Measurements from ENCODE around the gene TUFM. TPM values are rescaled to one million over a fixed set of nuclear protein-coding genes. Genes with fewer than 3 reads are reported as not detected.

TUFM gene
- total RNA-seq (100 to 1,000 TPM; 146 to 176 TPM), polyA plus RNA-seq (ENCODE audit: insufficient read length in 6 of 6) (100 to 1,000 TPM; 156 to 205 (median 170) TPM)
- long read RNA-seq, donor 1, transcript TUFM-204 (3 exons, 814 nt): minor isoform, 6 of 77 reads
- long read RNA-seq, donor 1, transcript TUFM-201 (10 exons, 2,071 nt): major isoform, 66 of 77 reads
- long read RNA-seq, donor 1, partial matches to known transcripts: 5 of 77 reads
- long read RNA-seq, donor 1, other reads (novel, unspliced or antisense): 0 of 77 reads
- long read RNA-seq, donor 2, transcript TUFM-201 (10 exons, 2,071 nt): major isoform, 68 of 110 reads
- long read RNA-seq, donor 2, transcript TUFM-204 (3 exons, 814 nt): minor isoform, 12 of 110 reads
- long read RNA-seq, donor 2, partial matches to known transcripts: 30 of 110 reads
- long read RNA-seq, donor 2, other reads (novel, unspliced or antisense): 0 of 110 reads
- long read RNA-seq, donor 3, transcript TUFM-201 (10 exons, 2,071 nt): major isoform, 75 of 79 reads
- long read RNA-seq, donor 3, partial matches to known transcripts: 0 of 79 reads
- long read RNA-seq, donor 3, other reads (novel, unspliced or antisense): 0 of 79 reads
- long read RNA-seq, donor 4, transcript TUFM-201 (10 exons, 2,071 nt): major isoform, 279 of 301 reads
- long read RNA-seq, donor 4, partial matches to known transcripts: 8 of 301 reads
- long read RNA-seq, donor 4, other reads (novel, unspliced or antisense): 14 of 301 reads
- long read RNA-seq, donor 5, transcript TUFM-201 (10 exons, 2,071 nt): major isoform, 51 of 75 reads
- long read RNA-seq, donor 5, transcript TUFM-204 (3 exons, 814 nt): minor isoform, 7 of 75 reads
- long read RNA-seq, donor 5, partial matches to known transcripts: 10 of 75 reads
- long read RNA-seq, donor 5, other reads (novel, unspliced or antisense): 7 of 75 reads
- long read RNA-seq, donor 6, transcript TUFM-201 (10 exons, 2,071 nt): major isoform, 47 of 51 reads
- long read RNA-seq, donor 6, partial matches to known transcripts: 0 of 51 reads
- long read RNA-seq, donor 6, other reads (novel, unspliced or antisense): 0 of 51 reads
- long read RNA-seq, donor 7, transcript TUFM-204 (3 exons, 814 nt): minor isoform, 5 of 38 reads
- long read RNA-seq, donor 7, transcript TUFM-201 (10 exons, 2,071 nt): major isoform, 33 of 38 reads
- long read RNA-seq, donor 7, partial matches to known transcripts: 0 of 38 reads
- long read RNA-seq, donor 7, other reads (novel, unspliced or antisense): 0 of 38 reads
- long read RNA-seq, donor 8, transcript TUFM-201 (10 exons, 2,071 nt): major isoform, 46 of 48 reads
- long read RNA-seq, donor 8, partial matches to known transcripts: 0 of 48 reads
- long read RNA-seq, donor 8, other reads (novel, unspliced or antisense): 0 of 48 reads
- long read RNA-seq, donor 9: 0 reads
- long read RNA-seq, donor 10, transcript TUFM-201 (10 exons, 2,071 nt): major isoform, 629 of 673 reads
- long read RNA-seq, donor 10, partial matches to known transcripts: 9 of 673 reads
- long read RNA-seq, donor 10, other reads (novel, unspliced or antisense): 34 of 673 reads
- long read RNA-seq, donor 11: 0 reads
- long read RNA-seq, donor 12, transcript TUFM-201 (10 exons, 2,071 nt): major isoform, 55 of 66 reads
- long read RNA-seq, donor 12, partial matches to known transcripts: 8 of 66 reads
- long read RNA-seq, donor 12, other reads (novel, unspliced or antisense): 0 of 66 reads

GRCh38 chr16:28846080-28846932, at the start of gene TUFM:
TSS of gene TUFM (minus strand) at chr16:28846348. CDS start at chr16:28846269, 79 bp downstream.
- no peaks in the 10 kb centered on the region for H3K27me3 ChIP-seq
- H3K36me3 ChIP-seq: peaks cover 0 to 37% of the 10 kb centered on the region in 2 donors
- peak within 1 kb of the TSS; percentile 92 to 98 for H3K4me3 ChIP-seq
- intact Hi-C loops (cut with DNase I): no loop called here
- ATAC-seq (peak; percentile 96), DNase-seq (peak; percentile 98 to 99 (median 98))
- peak within 1 kb of the TSS; percentile 86 to 90 for H3K27ac ChIP-seq
- peaks cover 7 to 23% of the 10 kb centered on the region in 2 donors for H3K4me1 ChIP-seq
- TF ChIP-seq CTCF (IDR thresholded peaks at IDR 0.05): peak; percentile 63 to 73
- no peaks in the 10 kb centered on the region for H3K9me3 ChIP-seq

GRCh38 chr16:28895609-28896008, 49.5 kb upstream of the TUFM start:
- H3K4me1 ChIP-seq: no peaks in the 10 kb centered on the region
- H3K27ac ChIP-seq: no peak overlapping the region
- DNase-seq (no peak), ATAC-seq (no peak)
- H3K9me3 ChIP-seq: no peaks in the 10 kb centered on the region
- no peaks in the 10 kb centered on the region for H3K36me3 ChIP-seq
- H3K4me3 ChIP-seq: no peak overlapping the region
- no peak for TF ChIP-seq CTCF (IDR thresholded peaks at IDR 0.05)
- intact Hi-C loops (cut with DNase I): no loop called here
- H3K27me3 ChIP-seq: no peaks in the 10 kb centered on the region

DNA sequence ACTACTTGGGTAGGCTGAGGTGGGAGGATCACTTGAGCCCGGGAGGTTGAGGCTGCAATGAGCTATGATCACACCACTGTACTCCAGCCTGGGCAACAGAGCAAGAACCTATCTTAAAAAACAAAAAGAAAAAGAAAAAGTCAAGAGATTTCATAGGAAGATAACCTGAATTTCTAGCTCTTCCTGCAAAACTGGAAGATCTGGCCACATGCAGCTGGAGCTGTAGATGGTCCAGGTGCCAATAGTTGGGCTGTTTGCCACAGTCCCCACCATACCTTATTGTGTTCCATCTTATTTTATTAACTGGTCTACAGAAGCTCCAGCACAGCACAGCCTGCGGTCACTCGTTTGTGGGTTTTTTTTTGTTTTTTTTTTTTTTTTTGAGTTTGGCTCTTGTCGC, 47.1 kb upstream of the TUFM start:
- DNase-seq (no peak), ATAC-seq (no peak)
- H3K27ac ChIP-seq: no peak overlapping the region
- H3K4me3 ChIP-seq: no peak overlapping the region
- intact Hi-C loops (cut with DNase I): no loop called here
- no peak for TF ChIP-seq CTCF (IDR thresholded peaks at IDR 0.05)
- H3K27me3 ChIP-seq: no peaks in the 10 kb centered on the region
- no peaks in the 10 kb centered on the region for H3K4me1 ChIP-seq
- no peaks in the 10 kb centered on the region for H3K9me3 ChIP-seq
- H3K36me3 ChIP-seq: no peaks in the 10 kb centered on the region

Data from left lung (tissue), 14 donors.